Measurements from ENCODE around the gene GREB1L.

- TF ChIP-seq EZH2 (IDR thresholded peaks at IDR 0.05; ENCODE audit: insufficient read depth, poor library complexity, severe bottlenecking) = no peak
- TF ChIP-seq EZH2phosphoT487 (IDR thresholded peaks at IDR 0.05; ENCODE audit: insufficient read depth, low read depth) = no peak
Observed at GRCh38 chr18:21525916-21526315, 283.9 kb downstream of the GREB1L start.

Measured in GM23248 (cell line).